ENCODE measurements around the gene SMIM11. TPM values are rescaled to one million over a fixed set of nuclear protein-coding genes. Genes with fewer than 3 reads are reported as not detected.

The SMIM11 gene
- total RNA-seq, 1 experiment from 2014 or later: 2.3 TPM

GRCh38 chr21:34333121-34333739 is 42.1 kb upstream of the SMIM11 start:
- Mint-ChIP-seq H3K9me3 (peaks cover 6 to 7% of the 10 kb centered on the region in 2 experiments; a peak in 4 of 5 replicates), H3K27ac (no peak overlapping the region; a peak in 1 of 7 replicates), H3K4me1 (peaks cover 8 to 10% of the 10 kb centered on the region in 2 experiments), H3K4me3 (no peak overlapping the region), H3K27me3 (ENCODE audit: low read depth) (peaks cover 2% of the 10 kb centered on the region; the same call in 1 of the 2 replicates), H3K36me3 (ENCODE audit: insufficient read depth in 1 of 3, low read depth in 3 of 3) (peaks cover 0 to 4% (median 2%) of the 10 kb centered on the region in 3 experiments; a peak in 2 of 7 replicates)
- Histone ChIP-seq H3K4ac (ENCODE audit: low read depth, low read length) (no peak overlapping the region), H3K9me3 (ENCODE audit: control insufficient read depth, low read depth, low read length) (no peaks in the 10 kb centered on the region), H3K23me2 (ENCODE audit: insufficient read length, low read depth, low read length, poor library complexity, severe bottlenecking) (no peaks in the 10 kb centered on the region), H4K8ac (replicated peaks; ENCODE audit: insufficient read length, low read depth, low read length) (no peak overlapping the region), H3K23ac (ENCODE audit: insufficient read length, low read depth, low read length) (no peak overlapping the region), H2AFZ (ENCODE audit: low read length) (no peak overlapping the region), H3K14ac (ENCODE audit: insufficient read depth, low read length) (no peak overlapping the region), H3K79me2 (ENCODE audit: insufficient read depth, low read length) (no peaks in the 10 kb centered on the region), H2BK5ac (ENCODE audit: insufficient read length, low read length) (no peak overlapping the region), H3K56ac (ENCODE audit: insufficient read length, low read depth, low read length) (no peak overlapping the region), H3K9ac (ENCODE audit: extremely low read depth, insufficient read length, low read length) (no peak overlapping the region), H4K5ac (ENCODE audit: insufficient read length, low read depth, low read length) (no peak overlapping the region), H3K4me2 (ENCODE audit: insufficient read depth, insufficient read length, low read length) (no peak overlapping the region), H3K27me3 (ENCODE audit: insufficient read depth, low read length) (no peaks in the 10 kb centered on the region), H2BK120ac (ENCODE audit: low read depth, low read length, poor library complexity, severe bottlenecking) (no peak overlapping the region), H3K4me1 (ENCODE audit: insufficient read depth, low read length) (no peaks in the 10 kb centered on the region), H4K91ac (ENCODE audit: insufficient read length, low read depth, low read length) (no peak overlapping the region), H3K27ac (ENCODE audit: insufficient read length, low read depth, low read length) (no peak overlapping the region), H3K18ac (ENCODE audit: insufficient read length, low read depth, low read length) (no peak overlapping the region), H2BK12ac (ENCODE audit: insufficient read length, low read depth, low read length) (no peak overlapping the region), H2BK15ac (ENCODE audit: low read depth, low read length) (no peak overlapping the region), H2AK5ac (ENCODE audit: insufficient read length, low read length) (no peak overlapping the region), H3T11ph (ENCODE audit: low read length) (no peak overlapping the region), H3K79me1 (ENCODE audit: insufficient read depth, low read depth, low read length, poor library complexity, severe bottlenecking) (no peaks in the 10 kb centered on the region), H2BK20ac (ENCODE audit: low read depth, low read length, poor library complexity, severe bottlenecking) (no peak overlapping the region), H4K20me1 (ENCODE audit: control insufficient read depth, insufficient read depth, insufficient read length) (no peaks in the 10 kb centered on the region)
- no CpG with 5 or more reads among the region's 13 CpGs for WGBS (ENCODE audit: extremely low coverage, insufficient read length, low lambda C conversion rate)
- TF ChIP-seq, protein P1, sequence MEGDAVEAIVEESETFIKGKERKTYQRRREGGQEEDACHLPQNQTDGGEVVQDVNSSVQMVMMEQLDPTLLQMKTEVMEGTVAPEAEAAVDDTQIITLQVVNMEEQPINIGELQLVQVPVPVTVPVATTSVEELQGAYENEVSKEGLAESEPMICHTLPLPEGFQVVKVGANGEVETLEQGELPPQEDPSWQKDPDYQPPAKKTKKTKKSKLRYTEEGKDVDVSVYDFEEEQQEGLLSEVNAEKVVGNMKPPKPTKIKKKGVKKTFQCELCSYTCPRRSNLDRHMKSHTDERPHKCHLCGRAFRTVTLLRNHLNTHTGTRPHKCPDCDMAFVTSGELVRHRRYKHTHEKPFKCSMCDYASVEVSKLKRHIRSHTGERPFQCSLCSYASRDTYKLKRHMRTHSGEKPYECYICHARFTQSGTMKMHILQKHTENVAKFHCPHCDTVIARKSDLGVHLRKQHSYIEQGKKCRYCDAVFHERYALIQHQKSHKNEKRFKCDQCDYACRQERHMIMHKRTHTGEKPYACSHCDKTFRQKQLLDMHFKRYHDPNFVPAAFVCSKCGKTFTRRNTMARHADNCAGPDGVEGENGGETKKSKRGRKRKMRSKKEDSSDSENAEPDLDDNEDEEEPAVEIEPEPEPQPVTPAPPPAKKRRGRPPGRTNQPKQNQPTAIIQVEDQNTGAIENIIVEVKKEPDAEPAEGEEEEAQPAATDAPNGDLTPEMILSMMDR (conservative IDR thresholded peaks at IDR 0.05): no peak
- no peak for DNase-seq

All from H9 (cell line).